ENCODE measurements around the gene NECAB2.

Gene NECAB2

GRCh38 chr16:84033251-84034195, 65.5 kb downstream of the NECAB2 start:
- no peak overlapping the region for H3K4me3 ChIP-seq (ENCODE audit: low read depth, low read length)
- no peak for TF ChIP-seq CTCF (IDR thresholded peaks at IDR 0.05; ENCODE audit: insufficient read depth, low read depth, low read length, missing control alignments)
- DNase-seq (ENCODE audit: low read depth) = no peak

GRCh38 chr16:84034516-84034915, 66.5 kb downstream of the NECAB2 start:
- no peak for TF ChIP-seq CTCF (IDR thresholded peaks at IDR 0.05; ENCODE audit: insufficient read depth, low read depth, low read length, missing control alignments)
- DNase-seq (ENCODE audit: low read depth) = no peak
- H3K4me3 ChIP-seq (ENCODE audit: low read depth, low read length) = no peak overlapping the region

- no peak overlapping the region for H3K4me3 ChIP-seq (ENCODE audit: low read depth, low read length)
- no peak for TF ChIP-seq CTCF (IDR thresholded peaks at IDR 0.05; ENCODE audit: insufficient read depth, low read depth, low read length, missing control alignments)
- DNase-seq (ENCODE audit: low read depth) = no peak
These were observed 68.1 kb downstream of the NECAB2 start for GRCh38 chr16:84036131-84036530.

- DNase-seq (ENCODE audit: low read depth) = no peak
- TF ChIP-seq CTCF (IDR thresholded peaks at IDR 0.05; ENCODE audit: insufficient read depth, low read depth, low read length, missing control alignments) = no peak
- H3K4me3 ChIP-seq (ENCODE audit: low read depth, low read length) = no peak overlapping the region
These were observed 69.0 kb downstream of the NECAB2 start for GRCh38 chr16:84036982-84037425.

- no peak for DNase-seq (ENCODE audit: low read depth)
- no peak for TF ChIP-seq CTCF (IDR thresholded peaks at IDR 0.05; ENCODE audit: insufficient read depth, low read depth, low read length, missing control alignments)
- no peak overlapping the region for H3K4me3 ChIP-seq (ENCODE audit: low read depth, low read length)
These were observed 70.4 kb downstream of the NECAB2 start for GRCh38 chr16:84038469-84038868.

- no peak for DNase-seq (ENCODE audit: low read depth)
- TF ChIP-seq CTCF (IDR thresholded peaks at IDR 0.05; ENCODE audit: insufficient read depth, low read depth, low read length, missing control alignments) = no peak
- no peak overlapping the region for H3K4me3 ChIP-seq (ENCODE audit: low read depth, low read length)
These were observed 71.7 kb downstream of the NECAB2 start for GRCh38 chr16:84039696-84040095.

All from GM12865 (cell line).